Activated T-helper 9 cell treated with anti-CD3 and anti-CD28 coated beads, Interleukin-2, amount 50 U/mL, for 16 hours (primary cell): ENCODE data around the gene ZYG11B.
"Not testable (repeated sequence)": the region's sequence is repeated elsewhere in the genome, so short reads cannot be mapped to it uniquely, and the experiment has no call there.

ENCODE experiments used
- DNase-seq: peaks from one replicate; pipeline ENCODE4 v3.0.0-alpha.2; 2020; ENCODE audit warnings: low read depth

Gene ZYG11B

GRCh38 chr1:52852854-52853253 lies 126.6 kb downstream of the ZYG11B start:
- DNase-seq = no peak

- DNase-seq = no peak
Measured at GRCh38 chr1:52855584-52855983, 129.3 kb downstream of the ZYG11B start.

- DNase-seq = no peak
Measured at GRCh38 chr1:52856026-52856425, 129.8 kb downstream of the ZYG11B start.

GRCh38 chr1:52857443-52857842 lies 131.2 kb downstream of the ZYG11B start:
- no peak for DNase-seq

- DNase-seq = no peak
Measured at GRCh38 chr1:52862666-52863458, 136.6 kb downstream of the ZYG11B start.

- no peak for DNase-seq
Measured at GRCh38 chr1:52867087-52867863, 141.0 kb downstream of the ZYG11B start.

- not testable (repeated sequence) for DNase-seq
Measured at GRCh38 chr1:52869727-52870126, 143.5 kb downstream of the ZYG11B start.

GRCh38 chr1:52876843-52877242 lies 150.6 kb downstream of the ZYG11B start:
- DNase-seq = no peak
